ENCODE data around the gene SLC7A7. TPM values are rescaled to one million over a fixed set of nuclear protein-coding genes. Genes with fewer than 3 reads are reported as not detected.
"Not testable (repeated sequence)": the region's sequence is repeated elsewhere in the genome, so short reads cannot be mapped to it uniquely, and the experiment has no call there.

SLC7A7 gene
- total and polyA plus RNA-seq, 7 donors: 0.93 to 2.6 (median 1.8) TPM

GRCh38 chr14:22854963-22855724, 39.9 kb upstream of the SLC7A7 start:
- H3K27me3 ChIP-seq (ENCODE audit: insufficient read depth in 3 of 3, low read length in 2 of 3): no peaks in the 10 kb centered on the region
- no peak for TF ChIP-seq CTCF (IDR thresholded peaks at IDR 0.05)
- H3K27ac ChIP-seq: no peak overlapping the region
- intact Hi-C loops (cut with DNase I): loop anchor here (5.0 to 10.0 kb wide), 2 partner anchors 200 to 298 kb away; no protein-coding TSS in a partner anchor
- 80 to 89% (median 84%) methylated on average over 8 of the region's 8 CpGs for WGBS, 3 donors
- H3K36me3 ChIP-seq (ENCODE audit: insufficient read depth in 1 of 2, low read depth in 1 of 2): no peaks in the 10 kb centered on the region
- ATAC-seq (no peak), DNase-seq (no peak)
- H3K4me3 ChIP-seq: no peak overlapping the region
- H3K9me3 ChIP-seq: no peaks in the 10 kb centered on the region
- peaks cover 27% of the 10 kb centered on the region for H3K4me1 ChIP-seq

DNA sequence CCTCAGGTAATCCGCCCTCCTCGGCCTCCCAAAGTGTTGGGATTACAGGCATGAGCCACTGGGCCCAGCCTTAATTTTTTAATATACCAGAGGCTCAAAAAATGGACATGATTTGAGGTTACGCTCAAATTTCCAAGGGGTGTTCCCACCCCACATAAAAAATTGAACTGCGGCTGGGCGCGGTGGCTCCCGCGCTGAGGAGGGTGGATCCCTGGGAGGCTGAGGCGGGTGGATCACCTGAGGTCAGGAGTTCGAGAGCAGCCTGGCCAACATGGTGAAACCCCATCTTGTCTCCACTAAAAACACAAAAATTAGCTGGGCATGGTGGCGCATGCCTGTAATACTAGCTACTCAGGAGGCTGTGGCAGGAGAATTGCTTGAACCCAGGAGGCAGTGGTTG, 39.1 kb upstream of the SLC7A7 start:
- DNase-seq; H3K27ac ChIP-seq; H3K36me3 ChIP-seq (ENCODE audit: insufficient read depth in 1 of 2, low read depth in 1 of 2); H3K27me3 ChIP-seq (ENCODE audit: insufficient read depth in 3 of 3, low read length in 2 of 3); ATAC-seq; H3K9me3 ChIP-seq; H3K4me3 ChIP-seq: not testable (repeated sequence)
- peaks cover 36% of the 10 kb centered on the region for H3K4me1 ChIP-seq
- 96 to 98% (median 97%) methylated on average over 11 of the region's 11 CpGs for WGBS, 3 donors
- intact Hi-C loops (cut with DNase I): loop anchor here (5.0 to 10.0 kb wide), 2 partner anchors 199 to 297 kb away; no protein-coding TSS in a partner anchor

DNA sequence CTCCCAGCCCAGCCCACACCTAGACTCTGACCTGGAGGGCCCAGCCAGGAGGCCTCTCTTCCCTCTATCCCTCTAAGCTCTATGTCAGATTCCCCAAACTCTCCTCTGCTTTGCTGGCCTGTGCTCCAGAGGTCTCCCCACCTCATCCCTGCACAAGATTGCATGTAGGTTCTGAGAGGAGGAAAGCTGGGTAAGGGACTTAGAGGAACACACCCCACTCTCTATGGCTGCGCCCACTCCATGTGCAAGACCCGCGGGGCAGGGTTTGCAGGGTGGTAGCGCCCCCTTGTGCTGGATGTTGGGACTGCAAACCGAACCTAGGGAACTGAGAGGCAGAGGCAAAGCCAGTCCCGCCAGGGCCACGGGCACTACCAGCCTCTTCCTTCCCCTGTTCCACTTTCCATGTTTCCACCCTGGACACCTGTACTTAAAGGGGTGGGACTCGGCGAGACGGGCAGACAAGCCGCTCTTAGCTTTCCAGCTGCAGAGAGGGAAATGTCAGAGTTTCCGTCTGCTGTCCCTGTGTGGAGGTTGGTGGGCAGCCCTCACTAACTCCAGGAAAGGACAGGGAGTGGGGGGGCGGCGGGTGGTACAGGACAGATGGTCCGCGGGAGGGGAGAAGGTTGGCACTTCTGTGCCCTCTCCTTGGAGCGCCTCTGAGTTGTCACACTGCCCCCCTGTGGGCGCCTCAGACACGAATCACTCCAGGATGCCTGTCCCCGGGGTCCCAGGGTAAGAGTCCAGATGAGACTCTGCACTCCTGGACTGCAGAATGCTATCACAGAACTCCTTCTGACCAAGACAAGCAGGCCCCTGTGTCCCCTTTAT, 37.9 kb upstream of the SLC7A7 start:
- Histone ChIP-seq H3K4me3 (peak overlapping the region; percentile 68), H3K27ac (no peak overlapping the region), H3K36me3 (ENCODE audit: insufficient read depth in 1 of 2, low read depth in 1 of 2) (no peaks in the 10 kb centered on the region), H3K27me3 (ENCODE audit: insufficient read depth in 3 of 3, low read length in 2 of 3) (no peaks in the 10 kb centered on the region), H3K9me3 (no peaks in the 10 kb centered on the region), H3K4me1 (peaks cover 47% of the 10 kb centered on the region)
- DNase-seq (peak; percentile 88 to 93), ATAC-seq (peak; percentile 70 to 81 (median 73))
- intact Hi-C loops (cut with DNase I): loop anchor here (1.0 to 10.0 kb wide), 6 partner anchors 31 to 466 kb away; no protein-coding TSS in a partner anchor
- TF ChIP-seq CTCF (IDR thresholded peaks at IDR 0.05): peak; percentile 89
- WGBS, 3 donors: 2 to 4% (median 3%) methylated on average over 19 to 20 of the region's 20 CpGs

GRCh38 chr14:22852599-22852939, 37.3 kb upstream of the SLC7A7 start:
- Histone ChIP-seq H3K4me1 (peaks cover 50% of the 10 kb centered on the region), H3K4me3 (no peak overlapping the region), H3K36me3 (ENCODE audit: insufficient read depth in 1 of 2, low read depth in 1 of 2) (no peaks in the 10 kb centered on the region), H3K27me3 (ENCODE audit: insufficient read depth in 3 of 3, low read length in 2 of 3) (no peaks in the 10 kb centered on the region), H3K27ac (no peak overlapping the region), H3K9me3 (no peaks in the 10 kb centered on the region)
- ATAC-seq (no peak), DNase-seq (no peak)
- no peak for TF ChIP-seq CTCF (IDR thresholded peaks at IDR 0.05)
- intact Hi-C loops (cut with DNase I): loop anchor here (2.0 to 10.0 kb wide), 4 partner anchors 32 to 466 kb away; no protein-coding TSS in a partner anchor
- WGBS, 3 donors: 78 to 84% (median 84%) methylated on average over 2 of the region's 2 CpGs

- intact Hi-C loops (cut with DNase I): loop anchor here (2.0 to 10.0 kb wide), 4 partner anchors 31 to 465 kb away; no protein-coding TSS in a partner anchor
Observed at GRCh38 chr14:22852178-22852577, 36.9 kb upstream of the SLC7A7 start.

More at GRCh38 chr14:22852178-22852577, 36.9 kb upstream of the SLC7A7 start:
- H3K27me3 ChIP-seq (ENCODE audit: insufficient read depth in 3 of 3, low read length in 2 of 3); H3K36me3 ChIP-seq (ENCODE audit: insufficient read depth in 1 of 2, low read depth in 1 of 2); ATAC-seq; H3K27ac ChIP-seq; H3K4me3 ChIP-seq; DNase-seq; H3K9me3 ChIP-seq: not testable (repeated sequence)
- H3K4me1 ChIP-seq: peaks cover 50% of the 10 kb centered on the region
- WGBS, 3 donors: 81 to 90% (median 86%) methylated on average over 8 to 12 of the region's 12 CpGs

Data from psoas muscle (tissue), 8 donors.